Hindlimb muscle (tissue), 1 donor: Measurements from ENCODE around the gene CHD1L. TPM values are rescaled to one million over a fixed set of nuclear protein-coding genes. Genes with fewer than 3 reads are reported as not detected.
"Not testable (repeated sequence)": the region's sequence is repeated elsewhere in the genome, so short reads cannot be mapped to it uniquely, and the experiment has no call there.

ENCODE experiments used
- DNase-seq: peaks from one replicate; pipeline ENCODE4 v3.0.0-alpha.2; 2013
- polyA plus RNA-seq: library from polyadenylated mRNA; unstranded; fragments of 120-200 nt; gene quantifications from one replicate; pipeline ENCODE4 v1.2.1, GENCODE V29; 2013; ENCODE audit not compliant: insufficient read length

CHD1L gene
- polyA plus RNA-seq, 1 donor = 22.0 TPM

DNA sequence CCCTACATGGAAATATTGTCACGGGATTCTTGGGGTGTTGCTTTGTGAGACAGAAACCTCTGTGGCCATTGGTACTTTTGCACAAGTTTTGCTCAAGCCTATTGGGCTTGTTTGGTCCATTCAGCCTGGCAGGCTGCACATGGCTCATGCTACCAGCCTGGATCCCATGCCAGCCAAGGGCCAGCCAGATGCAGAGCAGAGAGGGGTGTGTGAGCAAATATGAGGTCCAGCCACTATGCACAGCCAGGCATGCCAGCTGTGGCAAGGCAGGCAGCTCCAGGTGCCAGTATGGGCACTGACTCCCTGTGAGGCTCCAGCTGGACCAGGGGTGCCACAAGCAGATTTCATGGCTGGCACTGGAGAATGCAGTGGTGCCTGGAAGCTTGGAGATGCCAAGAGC lies 6.7 kb upstream of the CHD1L start:
- DNase-seq = no peak

DNA sequence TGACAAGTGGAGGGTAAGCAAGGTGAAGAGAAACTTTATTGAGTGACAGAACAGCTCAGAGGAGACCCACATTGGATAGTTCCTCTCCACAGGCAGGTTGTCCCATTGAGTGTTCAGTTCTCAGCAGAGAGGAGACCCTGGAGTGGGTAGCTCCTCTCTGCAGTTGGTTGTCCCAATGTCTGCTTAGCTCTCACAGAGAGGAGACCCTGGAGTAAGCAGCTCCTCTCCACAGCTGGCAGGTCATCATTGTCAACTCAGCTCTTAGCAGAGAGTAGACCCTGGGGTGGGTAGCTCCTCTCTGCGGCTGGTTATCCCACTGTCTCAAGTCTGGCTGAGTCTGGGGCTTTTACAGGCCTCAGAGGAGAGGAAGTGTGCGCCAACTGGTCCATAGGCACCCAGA lies 6.0 kb upstream of the CHD1L start:
- DNase-seq = no peak

DNA sequence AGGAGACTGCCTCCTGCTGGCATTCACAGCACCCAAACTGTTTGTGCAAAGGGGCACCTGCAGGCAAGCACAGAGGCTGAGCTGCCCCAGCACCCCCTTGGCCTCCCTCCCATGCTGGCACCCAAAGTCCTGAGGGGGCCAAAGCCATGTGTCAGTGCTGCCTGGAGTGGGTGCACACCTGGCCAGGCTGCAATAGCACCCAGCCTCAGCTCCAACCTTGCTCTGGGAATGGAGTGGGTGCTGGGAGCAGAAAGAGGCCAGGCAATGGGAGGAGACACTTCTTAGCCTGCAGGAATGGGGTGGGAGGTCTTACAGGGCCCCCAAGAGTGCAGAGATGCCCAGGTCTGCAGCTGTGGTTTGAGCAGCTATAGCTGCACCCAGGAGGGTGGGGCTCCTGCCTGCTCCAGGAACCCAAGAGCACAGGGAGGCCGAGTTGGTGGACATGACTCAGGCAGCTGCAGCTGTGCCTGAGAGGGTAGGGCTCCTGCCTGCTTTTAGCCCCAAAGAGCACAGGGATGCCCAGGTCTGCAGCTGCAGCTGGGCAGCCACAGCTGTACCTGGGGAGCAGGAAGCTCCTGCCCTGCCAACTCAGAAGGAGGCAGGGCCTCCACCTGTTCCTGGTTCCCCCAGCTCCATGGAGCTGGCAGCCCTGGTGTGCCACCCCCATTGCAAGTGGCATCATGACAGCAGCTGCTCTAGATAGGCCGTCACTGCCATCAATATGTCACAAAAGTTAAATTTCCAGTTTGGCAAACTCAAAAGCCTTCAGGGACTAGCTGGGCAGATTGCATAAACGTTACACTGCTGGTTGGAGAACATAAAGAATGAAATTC lies 5.3 kb upstream of the CHD1L start:
- no peak for DNase-seq

DNA sequence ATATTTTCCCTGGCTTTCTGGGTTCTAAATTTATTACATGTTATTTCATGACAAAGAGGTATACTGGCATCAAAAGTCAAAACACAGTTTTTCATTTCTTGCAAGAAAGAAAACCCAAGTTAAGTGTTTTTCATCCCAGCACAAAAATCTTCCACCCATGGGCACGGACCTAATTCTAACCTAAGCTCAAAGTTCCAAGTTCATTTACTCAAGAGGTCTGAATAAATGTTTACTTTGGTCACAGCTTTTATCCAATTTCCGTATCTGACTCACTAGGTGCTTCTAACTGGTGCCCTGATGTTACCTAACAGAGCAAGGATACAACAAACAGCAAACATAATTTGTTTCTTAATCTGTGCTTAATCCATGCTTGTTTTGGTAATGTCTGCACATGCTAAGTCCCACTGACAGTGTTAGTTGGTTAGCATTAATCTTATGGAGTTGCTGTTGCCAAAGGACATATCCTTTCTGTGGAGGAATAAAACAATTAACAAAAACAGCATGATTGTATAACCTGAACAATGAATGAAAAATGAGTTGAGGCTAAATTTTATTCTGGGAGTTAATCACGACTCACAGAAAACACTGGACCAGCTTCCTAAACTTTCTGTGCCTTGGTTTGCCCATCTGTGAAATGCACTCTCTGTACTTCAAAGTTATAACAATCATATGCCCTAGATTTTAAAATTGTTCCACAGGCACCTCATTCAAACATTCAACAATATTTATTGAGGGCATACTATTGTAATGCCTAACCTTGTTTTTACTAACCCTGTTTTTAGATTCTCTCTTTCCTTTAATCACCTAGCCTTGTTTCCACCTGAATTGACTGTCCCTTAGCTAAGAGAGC lies 4.2 kb upstream of the CHD1L start:
- no peak for DNase-seq

DNA sequence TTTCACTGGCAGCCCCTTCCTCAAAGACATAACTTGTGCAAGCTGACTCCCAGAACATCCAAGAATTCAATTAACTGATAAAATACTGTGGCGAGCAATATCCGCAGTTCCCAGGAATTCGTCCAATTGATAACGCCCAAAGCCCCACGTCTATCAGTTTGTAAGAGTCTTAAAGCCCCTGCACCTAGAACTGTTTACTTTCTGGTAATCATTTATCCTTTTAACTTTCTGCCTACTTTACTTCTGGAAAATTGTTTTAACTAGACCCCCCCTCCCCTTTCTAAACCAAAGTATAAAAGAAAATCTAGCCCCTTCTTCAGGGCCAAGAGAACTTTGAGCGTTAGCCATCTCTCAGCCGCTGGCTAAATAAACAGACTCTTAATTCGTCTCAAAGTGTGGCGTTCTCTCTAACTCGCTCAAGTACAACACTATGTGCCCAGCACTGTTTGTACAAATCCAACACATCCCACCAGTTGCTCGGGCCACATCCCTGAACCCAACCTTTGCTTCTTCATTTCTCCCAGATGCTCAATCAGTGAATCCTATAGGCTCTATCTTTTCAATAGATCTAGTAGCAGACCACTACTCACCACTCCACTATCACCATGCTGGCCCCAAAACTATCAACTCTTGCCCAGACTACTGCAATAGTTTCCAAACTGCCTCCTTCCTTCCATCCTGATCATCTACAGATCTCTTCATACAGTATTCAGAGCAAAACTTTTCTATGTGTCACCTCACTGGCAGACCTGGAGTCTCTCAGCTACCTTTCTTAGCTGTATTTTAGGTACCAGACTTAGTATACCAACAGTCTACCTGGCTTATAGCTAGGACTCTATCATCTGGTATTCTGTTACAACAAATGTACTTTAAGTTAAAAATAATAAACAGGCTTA lies 3.3 kb upstream of the CHD1L start:
- DNase-seq = no peak

DNA sequence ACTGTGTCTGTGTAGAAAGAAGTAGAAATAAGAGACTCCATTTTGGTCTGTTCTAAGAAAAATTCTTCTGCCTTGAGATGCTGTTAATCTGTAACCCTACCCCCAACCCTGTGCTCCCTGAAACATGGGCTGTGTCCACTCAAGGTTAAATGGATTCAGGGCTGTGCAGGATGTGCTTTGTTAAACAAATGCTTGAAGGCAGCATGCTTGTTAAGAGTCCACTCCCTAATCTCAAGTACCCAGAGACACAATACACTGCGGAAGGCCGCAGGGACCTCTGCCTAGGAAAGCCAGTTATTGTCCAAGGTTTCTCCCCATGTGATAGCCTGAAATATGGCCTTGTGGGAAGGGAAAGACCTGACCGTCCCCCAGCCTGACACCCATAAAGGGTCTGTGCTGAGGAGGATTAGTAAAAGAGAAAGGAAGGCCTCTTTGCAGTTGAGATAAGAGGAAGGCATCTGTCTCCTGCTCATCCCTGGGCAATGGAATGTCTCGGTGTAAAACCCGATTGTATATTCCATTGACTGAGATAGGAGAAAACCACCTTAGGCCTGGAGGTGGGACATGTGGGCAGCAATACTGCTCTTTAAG lies 2.3 kb upstream of the CHD1L start:
- not testable (repeated sequence) for DNase-seq

DNA sequence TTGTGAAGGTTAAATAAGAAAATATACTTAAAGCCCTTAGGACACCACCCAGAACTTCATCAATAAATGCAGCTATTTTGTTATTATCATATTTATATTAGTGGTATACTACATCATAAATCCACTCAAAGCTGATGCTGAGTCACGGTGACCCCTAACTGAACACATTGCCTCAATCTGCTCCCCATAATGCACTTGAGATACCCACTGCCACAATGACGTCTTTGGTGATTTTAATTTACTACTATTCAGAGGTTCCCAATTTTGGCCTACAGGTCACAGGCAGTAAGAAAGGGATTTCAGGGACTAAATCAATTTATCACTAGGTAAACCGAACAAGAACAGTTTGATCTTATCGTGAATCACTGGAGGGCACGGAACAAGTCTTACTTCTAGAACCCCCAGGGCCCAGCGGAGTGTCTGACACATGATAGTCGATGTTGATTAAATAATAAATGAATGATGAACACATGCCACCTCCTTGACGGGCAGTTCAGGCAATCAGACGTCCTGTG lies 493 bp upstream of the CHD1L start:
- no peak for DNase-seq

DNA sequence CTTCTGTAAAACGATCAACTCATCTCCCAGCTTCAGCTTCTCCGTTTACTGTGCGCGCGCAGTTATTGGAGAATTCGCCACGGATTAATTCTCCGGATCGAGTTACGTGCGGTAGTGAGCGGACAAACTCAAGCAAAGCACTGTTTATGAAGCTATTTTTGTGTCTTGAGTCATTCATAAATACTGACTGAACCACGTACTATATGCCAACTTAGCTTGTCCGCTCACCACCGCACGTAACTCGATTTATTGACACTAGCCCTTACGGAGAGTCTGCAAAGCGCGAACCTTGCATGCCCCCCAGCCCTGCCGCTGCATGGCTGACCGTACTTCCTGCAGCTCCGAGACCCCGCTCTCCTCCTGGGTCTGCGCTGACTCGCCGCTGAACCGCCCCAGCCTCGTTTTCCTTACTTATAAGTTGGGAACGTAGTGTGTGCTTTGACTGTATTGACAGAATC lies 773 bp downstream of the CHD1L start:
- DNase-seq = no peak

DNA sequence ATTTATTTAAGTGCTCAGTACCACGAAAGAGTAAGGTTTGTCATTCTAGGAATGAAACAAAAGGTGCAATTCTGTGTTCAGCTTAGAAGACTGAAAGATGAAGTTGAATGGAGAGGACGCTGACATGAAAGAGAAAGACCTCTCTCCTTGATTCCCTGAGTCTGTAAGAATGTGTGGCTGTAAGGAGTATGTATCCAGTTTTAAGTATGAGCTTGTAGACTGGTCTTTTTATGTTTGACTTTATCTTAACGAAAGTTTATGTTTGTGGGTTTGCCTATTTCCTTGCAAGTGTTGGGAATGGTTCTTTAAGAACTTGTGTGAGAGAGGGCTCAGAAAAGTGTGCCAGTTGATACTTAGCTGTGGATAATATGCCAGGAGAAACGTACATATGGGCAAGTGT lies 1.4 kb downstream of the CHD1L start:
- DNase-seq = no peak

DNA sequence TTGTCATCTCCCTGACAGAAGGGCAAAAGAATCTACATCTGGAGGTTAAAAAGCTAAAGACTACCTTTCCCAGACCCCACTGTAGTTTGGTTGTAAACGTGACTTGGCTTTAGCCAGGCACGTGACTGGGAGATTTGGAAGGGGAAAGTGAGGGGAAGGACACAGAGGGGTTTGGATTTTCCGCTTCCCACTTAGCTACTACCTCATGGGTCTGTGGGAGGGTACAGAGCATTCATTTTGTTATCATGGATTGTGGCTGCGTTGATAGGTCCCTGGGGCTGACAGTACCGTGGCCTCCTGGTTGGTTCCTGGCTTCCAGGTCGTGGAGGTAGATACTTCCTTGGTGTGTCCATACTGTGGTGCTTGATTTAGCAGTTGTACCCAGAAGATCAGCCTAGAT lies 2.6 kb downstream of the CHD1L start:
- no peak for DNase-seq

DNA sequence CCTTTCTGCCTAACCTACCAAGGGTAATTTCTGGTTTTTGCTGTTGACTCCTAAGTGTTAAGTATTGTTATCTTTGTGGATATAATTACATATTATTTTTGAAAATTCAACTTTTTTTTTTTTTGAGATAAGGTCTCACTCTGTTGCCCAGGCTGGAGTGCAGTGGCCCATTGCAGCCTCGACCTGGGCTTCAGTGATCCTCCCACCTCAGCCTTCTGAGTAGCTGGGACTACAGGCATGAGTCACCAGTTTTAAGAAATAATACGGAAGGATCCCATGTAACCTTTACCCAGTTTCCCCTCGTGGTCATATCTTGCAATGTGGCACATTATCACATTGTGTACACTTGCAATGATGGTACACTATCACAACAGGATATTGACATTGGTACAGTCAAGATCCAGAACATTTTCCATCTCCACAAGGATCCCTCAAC lies 3.1 kb downstream of the CHD1L start:
- DNase-seq = no peak

DNA sequence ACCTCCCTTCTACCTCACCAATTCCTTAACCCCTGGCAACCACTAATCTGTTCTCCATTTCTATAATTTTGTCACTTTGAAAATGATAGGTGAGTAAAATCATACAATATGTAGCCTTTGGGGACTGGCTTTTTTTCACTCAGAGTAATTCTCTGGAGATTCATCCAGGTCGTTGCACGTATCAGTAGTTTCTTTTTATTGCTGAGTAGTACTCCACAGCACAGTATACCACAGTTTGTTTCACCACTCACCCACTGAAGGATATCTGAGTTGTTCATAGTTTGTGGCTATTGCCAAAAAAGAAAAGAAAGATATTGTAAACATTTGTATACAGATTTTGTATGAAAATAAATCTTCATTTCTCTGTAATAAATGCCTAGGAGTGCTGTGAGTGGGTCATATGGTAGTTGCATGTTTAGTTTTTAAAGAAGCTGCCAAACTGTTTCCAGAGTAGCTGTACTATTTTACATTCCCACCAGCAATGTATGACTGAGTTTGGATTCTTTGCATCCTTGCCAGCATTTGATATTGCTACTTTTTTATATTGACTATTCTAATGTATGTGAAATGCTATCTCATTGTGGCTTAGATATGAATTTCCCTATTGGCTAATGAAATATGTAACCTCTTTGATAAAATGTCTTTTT lies 3.7 kb downstream of the CHD1L start:
- DNase-seq = no peak

DNA sequence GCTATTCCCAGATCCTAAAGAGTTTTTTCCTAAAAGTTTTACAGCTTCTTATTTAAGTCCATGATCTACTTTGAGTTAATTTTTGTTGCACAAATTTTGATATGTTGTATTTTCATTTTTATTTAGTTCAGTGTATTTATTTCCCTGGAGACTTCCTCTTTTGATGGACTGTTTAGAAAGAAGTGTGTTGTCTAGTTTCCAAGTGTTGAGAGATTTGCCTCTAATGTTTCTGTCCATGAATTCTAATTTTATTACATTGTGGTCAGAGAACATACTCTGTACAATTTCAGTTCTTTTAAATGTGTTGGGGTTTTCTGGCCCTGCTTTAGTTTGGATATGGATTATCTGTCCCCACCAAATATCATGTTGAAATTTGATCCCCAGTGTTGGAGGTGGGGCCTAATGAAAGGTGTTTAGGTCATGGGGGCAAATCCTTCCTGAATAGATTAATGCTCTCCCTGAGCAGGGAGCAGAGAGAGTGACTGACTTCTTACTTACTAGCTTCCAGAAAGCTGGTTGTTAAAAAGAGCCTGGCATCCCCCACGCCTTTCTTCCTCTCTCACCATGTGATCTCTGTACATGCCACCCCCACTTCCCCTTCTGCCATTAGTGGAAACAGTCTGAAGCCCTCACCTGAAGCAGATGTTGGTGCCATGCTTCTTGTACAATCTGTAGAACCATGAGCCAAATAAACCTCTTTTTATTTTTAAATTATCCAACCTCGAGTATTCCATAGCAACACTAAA lies 4.6 kb downstream of the CHD1L start:
- no peak for DNase-seq

DNA sequence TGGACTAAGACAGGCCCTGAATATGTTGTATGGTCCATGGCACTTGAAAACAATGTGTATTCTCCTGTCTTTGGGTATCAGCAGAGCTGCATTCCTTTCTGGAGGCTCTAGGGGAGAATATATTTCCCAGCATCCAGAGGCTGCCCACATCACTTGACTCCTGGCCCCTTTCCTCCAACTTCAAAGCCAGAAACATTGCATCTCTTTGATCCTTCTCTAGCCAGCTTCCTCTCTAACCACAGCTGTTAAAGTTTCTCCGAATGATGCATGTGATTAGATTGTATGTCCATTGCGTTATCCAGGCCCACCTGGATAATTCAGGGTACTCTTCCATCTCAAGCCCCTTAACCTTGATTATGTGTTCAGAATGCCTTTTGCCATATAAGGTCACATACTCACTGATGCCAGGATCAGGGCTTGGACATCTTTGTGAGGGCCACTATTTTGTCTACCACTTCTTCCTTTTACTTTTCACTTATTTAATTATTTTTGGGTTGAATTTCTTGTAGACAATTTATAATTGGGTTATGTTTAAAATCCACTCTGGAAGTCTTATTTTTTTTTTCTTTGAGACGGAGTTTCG lies 5.3 kb downstream of the CHD1L start:
- DNase-seq = no peak

DNA sequence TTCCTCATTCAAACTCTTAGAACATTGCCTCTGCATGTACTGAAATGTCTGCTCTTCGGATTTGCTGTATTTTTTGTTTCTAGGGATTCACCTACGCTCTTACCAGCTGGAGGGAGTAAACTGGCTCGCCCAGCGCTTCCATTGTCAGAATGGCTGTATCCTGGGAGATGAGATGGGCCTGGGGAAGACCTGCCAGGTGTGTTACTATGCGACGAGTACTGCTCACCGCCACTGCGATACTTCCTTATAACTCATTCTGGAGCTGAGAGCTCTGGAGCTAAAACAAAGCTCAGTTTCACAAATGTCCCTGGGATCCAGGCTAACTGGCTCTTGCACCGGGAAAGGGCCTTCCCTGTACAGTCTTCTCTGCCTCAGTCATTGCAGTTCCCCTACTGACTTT lies 10.1 kb downstream of the CHD1L start:
- DNase-seq = no peak

DNA sequence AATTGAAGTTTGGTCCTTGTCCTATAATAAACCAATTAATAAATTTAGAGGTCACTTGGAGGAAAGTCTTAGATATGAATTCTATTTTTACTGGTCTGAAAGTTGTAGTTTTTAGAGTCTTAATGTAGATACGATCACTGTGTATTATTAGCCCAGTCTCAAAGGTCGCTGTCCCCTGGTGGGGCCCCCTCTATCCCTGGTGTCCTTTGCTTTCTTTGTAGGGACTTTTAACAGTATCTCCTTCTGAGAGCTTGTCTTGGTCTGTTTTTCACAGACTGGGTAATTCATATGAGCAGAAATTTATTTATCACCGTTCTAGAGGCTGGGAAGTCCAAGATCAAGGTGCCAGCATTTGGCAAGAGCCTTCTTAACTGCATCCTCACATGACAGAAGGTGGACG lies 18.5 kb downstream of the CHD1L start:
- DNase-seq = no peak

DNA sequence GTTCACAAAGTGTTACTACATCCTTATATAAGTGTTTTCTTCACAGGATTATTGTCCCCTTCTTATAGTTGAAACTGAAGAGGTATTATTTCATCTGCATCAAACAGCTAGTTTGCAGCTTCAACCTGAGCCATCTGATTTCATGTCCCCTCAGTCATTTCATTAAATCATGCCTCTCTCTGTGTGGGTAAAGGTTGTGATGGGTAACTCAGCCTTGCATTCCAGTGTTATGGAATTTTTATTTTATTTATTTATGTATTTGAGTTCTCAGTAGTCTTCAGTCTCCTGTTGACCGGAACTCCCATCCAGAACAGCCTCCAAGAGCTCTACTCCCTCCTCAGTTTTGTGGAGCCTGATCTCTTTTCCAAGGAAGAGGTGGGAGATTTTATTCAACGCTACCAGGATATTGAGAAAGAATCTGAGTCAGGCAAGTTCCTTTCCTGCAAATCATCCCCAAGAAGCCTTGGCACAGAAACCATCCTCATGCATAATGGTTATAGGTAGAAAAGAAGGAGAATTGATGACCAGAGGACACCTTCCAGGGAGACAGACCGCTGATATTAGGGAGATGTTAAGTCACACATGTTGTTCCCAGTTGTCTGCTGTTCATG lies 21.8 kb downstream of the CHD1L start:
- DNase-seq = no peak

DNA sequence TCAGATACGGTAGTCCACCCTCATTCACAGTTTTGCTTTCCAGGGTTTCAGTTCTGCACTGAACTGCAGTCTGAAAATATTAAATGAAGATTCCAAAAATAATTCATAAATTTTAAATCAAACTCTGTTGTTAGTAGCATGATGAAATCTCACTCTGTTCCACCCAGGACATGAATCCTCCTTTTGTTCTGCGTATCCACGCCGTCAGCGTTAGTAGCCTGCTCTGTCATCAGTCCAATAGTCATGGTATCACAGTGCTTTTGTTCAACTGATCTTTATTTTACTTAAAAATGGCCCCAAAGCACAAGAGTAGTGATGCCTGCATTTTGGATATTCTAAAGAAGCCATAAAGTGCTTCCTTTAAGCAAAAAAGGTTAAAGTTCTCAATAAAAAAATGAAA lies 23.9 kb downstream of the CHD1L start:
- no peak for DNase-seq

DNA sequence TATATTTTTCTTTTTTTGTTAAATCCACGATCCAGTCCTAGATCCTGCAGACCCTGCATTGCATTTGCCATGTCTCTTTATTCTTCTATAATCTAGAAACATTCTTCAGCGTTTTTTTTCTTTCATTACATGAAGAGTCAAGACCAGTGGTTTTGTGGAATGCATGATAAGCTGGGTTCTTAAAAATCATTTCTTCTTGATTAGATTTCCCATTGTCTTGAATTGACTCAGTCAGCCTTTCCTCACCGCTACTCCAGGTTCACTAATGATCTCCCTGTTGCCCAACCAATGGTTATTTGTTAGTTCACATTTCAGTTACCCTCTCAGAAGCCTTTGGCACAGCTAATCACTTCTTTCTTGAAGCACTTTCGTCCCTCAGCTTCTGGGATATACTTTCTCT lies 25.2 kb downstream of the CHD1L start:
- DNase-seq = no peak

DNA sequence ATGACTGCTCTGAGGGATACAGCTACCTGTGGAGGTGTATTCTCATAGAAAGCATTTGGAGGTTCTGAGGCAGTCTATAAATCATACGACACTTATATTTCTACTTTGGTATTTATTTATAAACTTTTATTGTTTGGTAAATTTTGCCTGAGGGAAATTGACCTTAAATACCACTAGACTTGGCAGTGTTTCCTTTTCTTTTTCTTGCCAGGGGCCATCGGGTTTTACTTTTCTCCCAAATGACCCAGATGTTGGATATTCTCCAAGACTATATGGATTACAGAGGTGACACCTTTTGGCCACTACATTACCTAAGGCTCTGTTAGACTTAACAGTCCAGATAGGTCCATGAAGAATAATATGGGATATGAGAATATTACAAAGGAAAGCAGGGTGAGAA lies 28.2 kb downstream of the CHD1L start:
- DNase-seq = no peak
